Testis (tissue), 3 donors: ENCODE data around the gene PSORS1C1. TPM values are rescaled to one million over a fixed set of nuclear protein-coding genes. Genes with fewer than 3 reads are reported as not detected.

Experiments used
- DNase-seq: peaks from one replicate; pipeline ENCODE4 v3.0.0-alpha.2; 2019
- H3K27ac ChIP-seq, 2 donors: fragments of 200-600 bp; sonication (generic); one replicate each; pipeline ENCODE4 v1.5.1; 2019
- H3K27me3 ChIP-seq: fragments of 200-600 bp; sonication (generic); one replicate; pipeline ENCODE4 v1.5.1; 2019
- H3K36me3 ChIP-seq: fragments of 200-600 bp; sonication (generic); one replicate; pipeline ENCODE4 v1.5.1; 2017; ENCODE audit warnings: low read depth; ENCODE audit errors: missing control alignments
- H3K4me1 ChIP-seq: fragments of 200-600 bp; sonication (generic); one replicate; pipeline ENCODE4 v1.5.1; 2019
- H3K4me3 ChIP-seq, 2 donors: fragments of 200-600 bp; sonication (generic); one replicate each; pipeline ENCODE4 v1.5.1; 2017 to 2019
- H3K9me3 ChIP-seq: fragments of 200-600 bp; sonication (generic); one replicate; pipeline ENCODE4 v1.5.1; 2017
- CTCF ChIP-seq, 3 experiments: fragments of 450-650 bp in 2 of 3; fragments of 200-600 bp in 1 of 3; sonication (generic) in 1 of 3; IDR thresholded peaks; one replicate each; pipeline ENCODE4 v1.5.1; 2016 to 2019; ENCODE audit warnings: antibody characterized with exemption in 3 of 3, mild to moderate bottlenecking in 2 of 3, moderate library complexity in 1 of 3
- POLR2A ChIP-seq: fragments of 450-650 bp; IDR thresholded peaks from one replicate; pipeline ENCODE4 v1.6.1; 2017; ENCODE audit warnings: antibody characterized with exemption, mild to moderate bottlenecking, moderate library complexity
- WGBS, 2 donors: methylation state at CpG; one replicate each; pipeline ENCODE4 v1.1.5; 2018; 5-methylcytosine and 5-hydroxymethylcytosine counted together
- intact Hi-C: fragments of 100-400 bp; cut with DNase I; formaldehyde crosslinking; loops from one replicate; pipeline ENCODE4 v1.15.1; 2023; ENCODE audit warnings: low total_unique reads
- polyA plus RNA-seq: library from polyadenylated mRNA; stranded (reverse); fragments of 350-450 nt; fragmentation: Illumina TruSeq; extraction: RNeasy Lipid Tissue Mini Kit (QIAGEN cat#74804); gene quantifications from one replicate; pipeline ENCODE4 v1.2.3, GENCODE V29; 2014; ENCODE audit warnings: low read depth, low replicate concordance; ENCODE audit not compliant: insufficient read depth
- total RNA-seq, 2 donors: library from RNA; depleted of rRNA; stranded (reverse); fragments of >200 nt; gene quantifications; one replicate each; pipeline ENCODE4 v1.2.3, GENCODE V29; 2016

The PSORS1C1 gene
- total and polyA plus RNA-seq, 3 donors from 2014 or later, result 28.0 to 126 (median 32.7) TPM

- Histone ChIP-seq H3K9me3 (no peaks in the 10 kb centered on the region), H3K4me3 (no peak overlapping the region), H3K27me3 (no peaks in the 10 kb centered on the region), H3K27ac (no peak overlapping the region), H3K36me3 (no peaks in the 10 kb centered on the region), H3K4me1 (peaks cover 16% of the 10 kb centered on the region)
- 64 to 90% methylated on average over 5 to 7 of the region's 7 CpGs for WGBS, 2 donors
- no peak for TF ChIP-seq CTCF (IDR thresholded peaks at IDR 0.05)
- TF ChIP-seq POLR2A, result no peak
- intact Hi-C loops, result no loop called here
- no peak for DNase-seq
Observed at GRCh38 chr6:31113861-31114540, 599 bp upstream of the PSORS1C1 start.

GRCh38 chr6:31114970-31115849 lies 610 bp downstream of the PSORS1C1 start:
- peaks cover 16% of the 10 kb centered on the region for H3K4me1 ChIP-seq
- DNase-seq, result no peak
- H3K27ac ChIP-seq, result peak overlapping the region in 1 of 2 donors; percentile 19
- intact Hi-C loops, result no loop called here
- no peak overlapping the region for H3K4me3 ChIP-seq
- no peaks in the 10 kb centered on the region for H3K27me3 ChIP-seq
- TF ChIP-seq POLR2A, result no peak
- TF ChIP-seq CTCF (IDR thresholded peaks at IDR 0.05), result no peak
- H3K9me3 ChIP-seq, result no peaks in the 10 kb centered on the region
- WGBS, 2 donors, result 70 to 72% methylated on average over 9 of the region's 9 CpGs
- H3K36me3 ChIP-seq, result no peaks in the 10 kb centered on the region

GRCh38 chr6:31115941-31116560 lies 1.5 kb downstream of the PSORS1C1 start:
- WGBS, 2 donors, result 77 to 93% methylated on average over 11 to 12 of the region's 12 CpGs
- no peak overlapping the region for H3K4me3 ChIP-seq
- intact Hi-C loops, result no loop called here
- peaks cover 16% of the 10 kb centered on the region for H3K4me1 ChIP-seq
- no peak for DNase-seq
- H3K27me3 ChIP-seq, result no peaks in the 10 kb centered on the region
- H3K27ac ChIP-seq, result no peak overlapping the region
- no peaks in the 10 kb centered on the region for H3K9me3 ChIP-seq
- TF ChIP-seq POLR2A, result no peak
- TF ChIP-seq CTCF (IDR thresholded peaks at IDR 0.05), result no peak
- H3K36me3 ChIP-seq, result no peaks in the 10 kb centered on the region

GRCh38 chr6:31116661-31117385 lies 2.2 kb downstream of the PSORS1C1 start:
- intact Hi-C loops, result no loop called here
- peak; percentile 46 for DNase-seq
- WGBS, 2 donors, result 50 to 51% methylated on average over 16 to 19 of the region's 19 CpGs
- H3K27me3 ChIP-seq, result no peaks in the 10 kb centered on the region
- H3K27ac ChIP-seq, result no peak overlapping the region
- H3K36me3 ChIP-seq, result no peaks in the 10 kb centered on the region
- H3K4me1 ChIP-seq, result peaks cover 16% of the 10 kb centered on the region
- no peak for TF ChIP-seq POLR2A
- no peak for TF ChIP-seq CTCF (IDR thresholded peaks at IDR 0.05)
- H3K9me3 ChIP-seq, result no peaks in the 10 kb centered on the region
- no peak overlapping the region for H3K4me3 ChIP-seq
